NCI-H2171 (cell line): ENCODE data around the gene ADGRG1.
"Not testable (repeated sequence)": the region's sequence is repeated elsewhere in the genome, so short reads cannot be mapped to it uniquely, and the experiment has no call there.

Source experiments
- DNase-seq: peaks from one replicate; lab custom pipeline; 2025; lab: John Stamatoyannopoulos, UW

ADGRG1 gene

GRCh38 chr16:57628008-57628781 lies at the start of gene ADGRG1:
Gene ADGRG1 (plus strand): TSS chr16:57628630. CDS start chr16:57650288, 21,658 bp downstream.
- no peak for DNase-seq

- no peak for DNase-seq
Observed at GRCh38 chr16:57579361-57579665, 49.1 kb upstream of the ADGRG1 start.

- no peak for DNase-seq
Observed at GRCh38 chr16:57585051-57585687, 43.3 kb upstream of the ADGRG1 start.

DNA sequence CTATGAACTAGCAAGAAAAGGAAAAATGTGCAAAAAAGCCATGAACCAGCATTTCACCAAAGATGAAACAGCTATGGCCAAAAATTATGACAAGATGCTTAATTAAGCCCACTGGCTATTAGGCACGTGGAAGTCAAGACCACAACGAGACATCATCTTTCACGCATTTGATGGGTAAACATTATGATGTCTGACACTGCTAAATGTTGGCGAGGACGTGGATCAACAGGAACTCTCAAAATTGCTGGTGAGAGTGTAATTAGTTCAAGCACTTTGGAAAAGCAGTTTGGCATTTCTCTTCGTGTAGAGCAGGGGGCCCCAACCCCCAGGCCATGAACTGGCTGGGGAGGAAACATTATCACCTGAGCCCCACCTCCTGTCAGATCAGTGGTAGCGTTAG lies 39.6 kb upstream of the ADGRG1 start:
- no peak for DNase-seq

DNA sequence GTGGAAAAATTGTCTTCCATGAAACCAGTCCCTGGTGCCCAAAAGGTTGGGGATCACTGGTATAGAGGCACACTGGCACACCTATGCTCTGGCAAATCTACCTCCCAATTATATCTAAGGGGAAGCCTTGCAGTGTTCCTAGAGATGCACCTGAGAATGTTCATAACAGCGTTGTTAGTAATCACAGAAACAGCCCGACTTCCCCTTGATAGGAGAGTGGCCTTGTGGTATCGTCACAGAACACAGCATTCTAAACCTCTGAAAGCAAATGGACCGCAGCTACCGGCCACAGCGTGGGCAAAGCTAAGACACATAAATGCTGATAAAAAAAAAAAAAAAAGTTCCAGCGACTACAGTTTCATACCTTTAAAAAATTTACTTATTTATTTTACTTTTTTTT lies 39.1 kb upstream of the ADGRG1 start:
- DNase-seq = no peak

DNA sequence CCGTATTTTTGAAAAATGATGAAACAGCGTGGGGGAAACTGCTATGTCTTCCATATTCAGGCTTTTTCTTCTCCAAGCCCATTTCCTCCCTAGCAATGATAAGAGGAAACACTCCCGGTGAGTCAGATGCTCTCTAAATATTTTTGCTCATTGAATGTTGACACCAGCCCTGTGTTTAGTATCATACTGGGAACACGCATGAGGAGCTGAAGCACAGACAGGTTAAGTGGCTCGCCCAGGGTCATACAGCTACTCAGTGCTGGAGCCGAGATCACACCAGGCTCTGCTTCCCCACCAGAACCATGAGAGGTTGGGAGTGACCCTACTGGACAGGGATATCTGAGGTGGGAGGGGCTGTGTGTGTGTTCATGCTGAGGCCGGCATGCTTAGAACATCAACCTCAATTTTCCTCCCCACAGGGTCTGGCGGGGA lies 37.8 kb upstream of the ADGRG1 start:
- no peak for DNase-seq

DNA sequence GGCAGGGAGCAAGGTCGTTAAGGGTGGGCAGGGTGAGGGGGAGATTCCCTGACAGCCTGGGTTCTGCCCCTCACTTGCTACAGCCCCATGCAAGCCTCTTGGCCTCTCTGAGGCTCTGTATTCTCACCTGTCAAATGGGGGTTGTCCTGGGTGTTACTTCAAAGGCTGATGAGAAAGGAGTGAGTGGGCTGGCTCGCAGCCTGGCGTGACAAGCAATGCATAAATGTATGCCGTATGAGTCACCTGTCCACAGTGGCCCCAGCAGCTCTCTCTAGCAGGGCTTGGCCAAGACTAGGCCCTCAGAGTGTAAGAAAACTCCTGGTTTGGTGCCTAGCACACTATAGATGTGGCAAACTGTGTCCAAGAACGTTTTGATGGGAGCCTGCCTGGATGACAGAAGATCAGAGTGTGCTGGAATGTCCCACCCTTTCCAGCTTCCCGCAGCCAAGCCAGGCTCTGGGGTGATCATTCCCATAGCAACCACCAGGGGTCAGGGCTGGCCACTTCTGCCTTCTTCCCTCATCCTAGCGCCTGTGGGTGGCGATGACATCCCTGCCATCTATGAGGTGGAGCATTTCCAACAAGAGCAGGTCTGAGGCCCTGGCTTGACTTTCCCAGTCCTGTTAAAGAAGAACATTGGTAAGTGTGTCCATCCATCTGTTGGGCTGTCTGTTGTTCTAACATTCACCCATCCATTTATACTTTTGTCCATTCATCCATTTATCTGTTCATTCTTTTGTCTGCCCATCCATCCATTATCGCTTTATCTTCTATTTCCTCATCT lies 37.2 kb upstream of the ADGRG1 start:
- peak; percentile 57 for DNase-seq

DNA sequence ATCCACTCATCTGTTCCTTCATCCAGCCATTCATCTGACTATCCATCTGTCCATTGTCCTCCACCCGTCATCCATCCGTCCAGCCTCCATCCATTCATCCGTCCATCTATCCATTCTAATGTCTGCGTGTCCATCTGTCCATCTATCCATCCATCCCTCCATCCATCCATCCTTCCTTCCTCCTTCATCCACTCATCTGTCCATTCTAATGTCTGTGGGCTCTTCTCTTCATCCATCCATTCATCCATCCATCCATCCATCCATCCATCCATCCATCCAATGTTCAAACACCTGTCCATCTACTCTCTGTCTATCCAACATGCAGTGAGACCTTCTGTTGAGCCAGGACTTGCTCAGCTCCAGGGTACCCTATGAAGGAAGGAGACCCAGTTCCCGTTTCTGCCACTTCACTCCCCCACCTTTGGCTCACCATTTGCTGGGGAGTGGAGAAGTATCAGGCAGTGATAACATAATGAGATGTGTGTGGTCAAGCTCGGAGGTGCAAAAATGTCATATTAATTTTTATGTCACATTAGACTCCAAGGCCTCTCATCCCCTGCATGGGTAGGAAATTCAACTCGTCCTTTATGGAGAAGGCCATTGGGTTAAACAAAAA lies 36.5 kb upstream of the ADGRG1 start:
- DNase-seq = no peak

GRCh38 chr16:57592591-57593003 lies 35.8 kb upstream of the ADGRG1 start:
- no peak for DNase-seq

- DNase-seq = no peak
Observed at GRCh38 chr16:57593021-57593420, 35.4 kb upstream of the ADGRG1 start.

DNA sequence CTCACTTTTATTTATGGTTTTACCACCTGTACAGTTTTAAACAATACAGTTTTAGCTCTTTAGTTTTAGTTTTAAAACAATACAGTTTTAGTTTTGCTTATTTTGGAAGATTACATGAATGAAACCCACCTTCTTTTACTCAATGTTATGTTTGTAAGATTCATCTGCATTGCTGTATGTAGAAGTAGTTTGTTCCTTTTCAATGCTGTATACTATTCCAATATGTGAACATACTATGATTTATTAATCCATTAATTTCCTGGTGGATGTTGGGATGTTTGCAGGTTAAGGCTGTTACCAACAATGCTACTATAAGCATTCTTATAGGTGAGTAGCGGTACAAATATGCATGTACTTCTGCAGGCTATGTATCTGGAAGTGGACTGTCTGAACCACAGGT lies 34.4 kb upstream of the ADGRG1 start:
- no peak for DNase-seq

- no peak for DNase-seq
Observed at GRCh38 chr16:57594531-57595031, 33.8 kb upstream of the ADGRG1 start.

DNA sequence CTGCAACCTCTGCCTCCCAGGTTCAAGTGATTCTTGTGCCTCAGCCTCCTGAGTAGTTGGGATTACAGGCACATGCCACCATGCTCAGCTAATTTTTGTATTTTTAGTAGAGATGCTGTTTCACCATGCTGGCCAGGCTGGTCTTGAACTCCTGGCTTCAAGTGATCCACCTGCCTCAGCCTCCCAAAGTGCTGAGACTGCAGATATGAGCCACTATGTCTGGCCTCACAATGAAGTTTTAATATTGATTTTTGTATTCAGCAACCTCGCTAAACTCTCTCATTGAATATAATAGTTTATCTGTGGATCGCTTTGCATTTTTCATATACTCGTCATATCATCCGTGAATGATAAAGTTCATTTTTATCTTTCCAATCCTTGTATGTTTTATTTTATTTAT lies 32.2 kb upstream of the ADGRG1 start:
- DNase-seq = not testable (repeated sequence)

- DNase-seq = no peak
Observed at GRCh38 chr16:57598437-57598836, 30.0 kb upstream of the ADGRG1 start.

DNA sequence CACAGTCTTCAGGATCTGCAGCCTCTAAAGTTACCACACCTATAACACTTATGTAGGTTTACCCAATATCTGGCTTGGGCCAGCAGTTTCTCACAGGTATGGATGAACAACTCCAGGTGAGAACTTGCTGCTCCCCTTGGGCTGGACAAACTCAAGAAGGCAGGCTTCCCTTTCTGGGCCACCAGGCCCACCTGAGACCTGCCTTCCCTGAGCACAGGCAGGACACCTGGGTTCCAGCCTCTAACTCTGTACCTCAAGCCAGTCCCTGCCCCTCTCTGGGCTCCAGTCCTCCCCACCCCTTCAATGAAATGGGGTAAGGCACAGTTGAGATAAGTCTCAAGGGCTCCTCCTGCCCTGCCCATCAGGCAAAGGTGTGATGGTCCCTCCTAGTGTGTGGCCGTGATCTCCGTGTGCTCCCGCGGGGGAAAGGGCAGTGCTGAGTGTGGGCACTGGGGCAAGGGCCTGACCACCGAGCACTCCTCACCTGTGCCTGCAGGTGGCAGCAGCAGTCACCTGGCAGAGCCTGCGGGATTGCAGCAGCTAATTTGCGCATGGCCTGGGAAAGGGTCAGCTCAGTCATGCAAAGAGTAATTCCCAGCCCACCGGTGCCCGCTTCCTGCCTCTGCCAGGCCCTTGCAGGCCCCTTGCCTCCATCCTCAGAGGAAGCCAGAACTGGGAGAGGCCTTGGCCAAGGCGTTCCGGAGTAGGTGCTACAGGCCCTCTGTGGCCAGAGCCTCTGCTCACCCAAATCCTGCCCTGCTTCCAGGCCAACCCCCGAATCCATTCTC lies 28.2 kb upstream of the ADGRG1 start:
- DNase-seq = no peak

- no peak for DNase-seq
Observed at GRCh38 chr16:57600952-57601580, 27.4 kb upstream of the ADGRG1 start.

- no peak for DNase-seq
Observed at GRCh38 chr16:57601801-57602478, 26.5 kb upstream of the ADGRG1 start.

DNA sequence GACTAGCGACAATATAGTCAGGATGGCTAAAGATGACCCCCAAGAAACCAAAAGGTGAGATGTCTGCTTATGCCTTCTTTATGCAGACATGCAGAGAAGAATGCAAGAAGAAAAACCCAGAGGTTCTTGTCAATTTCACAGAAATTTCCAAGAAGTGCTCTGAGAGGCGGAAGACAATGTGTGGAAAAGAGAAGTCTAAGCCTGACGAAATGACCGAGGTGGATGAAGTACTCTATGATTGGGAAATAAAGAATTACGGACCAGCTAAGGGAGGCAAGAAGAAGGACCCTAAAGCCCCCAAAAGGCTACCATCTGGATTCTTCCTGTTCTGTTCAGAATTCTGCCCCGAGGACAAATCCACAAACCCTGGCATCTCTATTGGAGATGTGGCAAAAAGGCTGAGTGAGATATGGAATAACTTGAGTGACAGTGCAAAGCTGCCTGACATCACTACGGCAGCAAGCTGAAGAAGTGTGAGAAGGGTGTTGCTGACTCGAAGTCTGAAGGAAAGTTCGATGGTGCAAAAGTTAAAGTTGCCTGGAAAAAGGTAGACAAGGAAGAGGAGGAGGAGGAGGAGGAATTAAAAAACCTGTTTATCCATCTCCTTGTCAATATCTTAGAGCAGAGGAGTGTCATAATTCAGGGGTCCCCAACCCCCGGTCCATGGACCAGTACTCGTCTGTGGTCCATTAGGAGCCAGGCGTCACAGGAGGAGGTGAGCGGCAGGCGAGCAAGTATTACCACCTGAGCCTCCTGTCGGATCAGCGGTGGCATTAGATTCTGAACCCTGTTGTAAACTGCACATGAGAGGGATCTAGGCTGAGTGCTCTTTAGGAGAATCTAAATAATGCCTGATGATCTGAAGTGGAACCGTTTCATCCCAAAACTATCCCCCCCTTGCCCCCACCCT lies 25.1 kb upstream of the ADGRG1 start:
- no peak for DNase-seq

DNA sequence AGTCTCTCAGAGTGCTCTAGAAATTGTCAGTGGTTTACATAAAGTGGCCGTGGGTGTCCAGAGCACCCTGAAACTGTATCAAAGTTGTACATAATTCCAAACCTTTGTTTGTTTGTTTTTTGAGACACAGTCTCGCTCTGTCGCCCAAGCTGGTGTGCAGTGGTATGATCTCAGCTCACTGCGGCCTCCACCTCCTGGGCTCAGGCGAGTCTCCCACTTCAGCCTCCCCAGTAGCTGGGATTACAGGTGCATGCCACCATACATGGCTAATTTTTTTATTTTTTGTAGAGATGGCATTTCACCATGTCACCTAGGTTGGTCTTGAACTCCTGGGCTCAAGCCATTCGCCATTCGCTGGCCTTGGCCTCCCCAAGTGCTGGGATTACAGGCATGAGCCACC lies 24.3 kb upstream of the ADGRG1 start:
- no peak for DNase-seq
